NCI-H1105 treated with DMSO at 0.1 percent for 48 hours (cell line): ENCODE data around the gene CDH12.
A peak's percentile ranks its signal among the peaks of the same experiment; 100 is the strongest.
"Not testable (repeated sequence)": the region's sequence is repeated elsewhere in the genome, so short reads cannot be mapped to it uniquely, and the experiment has no call there.

ENCODE experiments used
- DNase-seq: peaks from one replicate; lab custom pipeline; 2025; lab: John Stamatoyannopoulos, UW

Gene CDH12

GRCh38 chr5:22278164-22278563 lies 575.0 kb downstream of the CDH12 start:
- DNase-seq = no peak

DNA sequence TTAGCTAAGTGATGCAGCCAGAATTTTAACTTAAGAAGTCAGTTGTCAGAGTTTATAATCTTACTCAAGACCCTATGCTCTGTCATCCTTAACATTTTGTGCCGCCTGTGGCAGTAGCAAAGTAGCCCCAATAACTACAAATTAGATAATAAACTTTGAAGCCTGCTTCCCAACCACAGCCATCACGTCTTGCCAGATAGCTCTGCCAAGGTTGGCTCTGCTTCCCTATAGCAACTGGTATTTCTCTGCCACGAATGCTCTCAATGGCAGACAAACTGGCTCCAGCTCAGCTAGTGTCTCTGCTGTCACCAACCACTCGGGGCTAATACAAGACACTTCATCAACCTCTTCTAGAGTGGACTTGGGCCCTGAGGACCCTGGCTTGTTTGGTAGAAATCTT lies 576.1 kb downstream of the CDH12 start:
- DNase-seq = no peak

GRCh38 chr5:22265855-22266254 lies 587.3 kb downstream of the CDH12 start:
- not testable (repeated sequence) for DNase-seq

DNA sequence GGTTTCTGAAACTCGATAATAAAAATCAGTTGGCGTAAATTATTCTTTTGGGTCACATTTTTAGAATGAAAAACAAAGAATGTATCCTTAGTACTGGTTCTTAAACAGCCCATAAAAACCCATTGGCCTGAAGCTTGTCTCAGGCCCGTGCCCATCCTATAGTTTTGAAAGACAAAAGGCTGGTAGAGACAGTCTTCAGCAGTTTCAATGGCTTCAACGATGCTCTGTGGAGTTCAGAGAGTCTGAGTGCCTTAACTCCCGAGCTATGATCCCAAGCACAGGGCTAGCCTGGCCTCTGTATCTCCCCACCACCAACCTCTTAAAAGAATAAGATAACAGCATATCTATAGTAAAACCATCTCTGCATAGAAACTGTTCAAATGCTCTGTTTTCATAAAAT lies 595.0 kb downstream of the CDH12 start:
- DNase-seq = no peak

DNA sequence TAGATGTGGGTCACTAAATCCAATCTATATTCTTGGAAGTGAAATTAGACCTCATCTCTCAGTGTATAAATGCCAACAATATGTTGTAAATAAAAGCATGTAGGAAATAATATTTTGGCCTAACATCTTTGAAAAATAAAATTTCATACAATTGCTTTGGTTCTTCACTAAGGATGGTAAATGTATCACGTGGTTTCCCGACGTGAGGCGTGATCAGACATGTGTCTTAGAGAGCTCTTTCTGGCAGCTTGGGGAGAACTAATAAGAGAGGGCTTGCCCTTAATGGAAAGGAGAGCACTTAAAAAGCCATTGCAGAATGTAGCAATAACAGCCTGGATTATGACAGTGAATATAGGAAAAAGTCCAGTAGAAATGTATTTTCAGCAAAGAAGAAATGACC lies 602.6 kb downstream of the CDH12 start:
- peak; percentile 73 for DNase-seq

DNA sequence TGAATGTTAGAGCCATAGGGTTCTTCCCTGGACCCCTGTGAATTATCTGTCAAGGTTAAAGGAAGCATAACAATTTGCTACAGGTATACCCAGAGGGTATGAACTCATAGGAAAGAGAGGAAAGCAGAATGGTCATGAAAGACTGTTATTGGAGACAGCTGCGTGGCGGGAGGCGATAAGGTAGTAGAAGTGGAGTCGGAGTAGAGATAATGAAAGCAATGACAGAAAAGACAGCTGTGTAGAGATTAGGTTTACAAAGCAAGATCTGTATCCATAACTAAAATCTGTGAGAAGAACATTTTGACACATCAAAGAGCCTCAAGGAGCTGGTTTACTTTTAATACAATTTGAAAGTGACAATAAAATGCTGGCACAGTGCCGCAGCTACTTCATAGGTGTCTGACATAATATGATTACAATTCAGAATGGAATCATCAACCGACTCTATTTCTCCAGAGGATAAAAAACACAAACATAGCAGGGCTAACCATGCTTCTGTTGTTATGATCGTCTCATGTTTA lies 603.9 kb downstream of the CDH12 start:
- peak; percentile 19 for DNase-seq

DNA sequence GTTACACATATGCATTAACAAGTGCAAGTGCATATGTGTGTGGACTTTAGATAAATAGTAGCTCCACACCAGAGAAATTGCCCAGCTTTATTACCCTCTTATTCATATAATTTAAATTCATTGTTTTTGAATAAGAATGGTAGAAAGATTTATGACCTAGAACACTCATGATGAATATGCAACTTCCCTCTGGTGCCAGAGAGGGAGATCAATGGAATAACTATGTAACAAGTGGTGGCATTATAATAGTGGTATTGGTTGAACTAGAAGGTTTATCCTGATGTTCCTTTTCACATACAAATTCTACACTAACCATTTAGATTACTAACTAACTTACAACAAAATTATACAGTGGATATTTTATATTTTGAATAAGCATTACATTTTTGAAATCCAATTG lies 607.4 kb downstream of the CDH12 start:
- DNase-seq = no peak

DNA sequence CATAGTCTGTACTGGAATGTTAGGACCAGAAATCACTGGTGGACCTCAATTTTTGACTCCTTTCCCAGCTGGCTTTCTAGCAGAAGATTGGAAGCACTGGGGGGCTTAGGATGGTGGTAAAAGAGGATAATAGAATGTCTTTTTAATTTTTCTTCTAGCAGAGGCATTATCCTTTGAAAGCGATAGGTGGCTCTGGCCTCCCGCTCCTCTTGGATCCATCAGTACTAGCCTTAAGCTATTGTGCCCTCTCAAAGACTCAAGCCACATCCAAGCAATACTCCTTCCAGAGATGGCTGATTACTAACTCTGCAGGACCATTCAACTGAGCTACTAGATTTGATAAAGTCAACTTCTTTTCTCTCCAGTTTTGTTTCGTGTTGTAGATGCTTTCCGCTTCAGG lies 610.6 kb downstream of the CDH12 start:
- DNase-seq = no peak

DNA sequence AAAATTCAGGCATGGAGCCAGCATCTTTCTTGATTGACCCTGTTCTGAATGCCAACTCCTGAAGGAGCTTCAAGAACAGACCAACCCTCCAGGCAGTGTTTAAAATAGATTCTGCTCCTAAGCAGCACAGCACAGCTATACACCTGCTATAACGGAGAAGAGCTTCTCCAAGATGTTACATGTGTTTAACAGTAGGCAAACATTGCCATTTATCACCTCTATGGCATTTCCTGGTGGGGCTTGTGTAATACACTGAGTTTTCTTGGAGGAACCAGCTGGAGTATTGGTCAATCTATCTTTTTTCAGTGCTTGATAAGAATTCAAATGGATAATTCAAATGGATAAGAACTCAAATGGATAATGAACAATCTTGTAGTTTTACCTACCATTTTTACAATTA lies 615.1 kb downstream of the CDH12 start:
- DNase-seq = no peak

GRCh38 chr5:22226423-22226822 lies 626.7 kb downstream of the CDH12 start:
- DNase-seq = no peak

DNA sequence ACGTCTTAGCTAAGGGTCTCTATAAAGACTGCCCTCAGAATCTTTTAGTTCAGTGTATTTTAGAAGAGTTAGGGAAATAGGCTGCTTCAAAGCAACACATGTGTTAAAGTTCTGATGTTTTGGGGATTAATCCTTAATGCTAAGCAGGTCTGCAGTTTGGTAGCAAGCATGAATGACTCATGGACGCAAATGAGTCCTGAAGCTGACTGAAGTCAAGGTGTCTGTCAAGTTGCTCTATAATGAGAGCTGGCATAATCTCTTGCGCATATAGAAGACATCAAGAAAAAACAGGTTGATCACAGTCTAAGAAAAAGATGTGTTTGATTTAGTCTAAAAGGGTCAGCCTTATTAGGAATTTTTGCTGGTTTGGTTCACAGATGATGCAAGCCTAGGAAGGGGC lies 630.1 kb downstream of the CDH12 start:
- DNase-seq = no peak

GRCh38 chr5:22213703-22214495 lies 639.2 kb downstream of the CDH12 start:
- peak; percentile 66 for DNase-seq

DNA sequence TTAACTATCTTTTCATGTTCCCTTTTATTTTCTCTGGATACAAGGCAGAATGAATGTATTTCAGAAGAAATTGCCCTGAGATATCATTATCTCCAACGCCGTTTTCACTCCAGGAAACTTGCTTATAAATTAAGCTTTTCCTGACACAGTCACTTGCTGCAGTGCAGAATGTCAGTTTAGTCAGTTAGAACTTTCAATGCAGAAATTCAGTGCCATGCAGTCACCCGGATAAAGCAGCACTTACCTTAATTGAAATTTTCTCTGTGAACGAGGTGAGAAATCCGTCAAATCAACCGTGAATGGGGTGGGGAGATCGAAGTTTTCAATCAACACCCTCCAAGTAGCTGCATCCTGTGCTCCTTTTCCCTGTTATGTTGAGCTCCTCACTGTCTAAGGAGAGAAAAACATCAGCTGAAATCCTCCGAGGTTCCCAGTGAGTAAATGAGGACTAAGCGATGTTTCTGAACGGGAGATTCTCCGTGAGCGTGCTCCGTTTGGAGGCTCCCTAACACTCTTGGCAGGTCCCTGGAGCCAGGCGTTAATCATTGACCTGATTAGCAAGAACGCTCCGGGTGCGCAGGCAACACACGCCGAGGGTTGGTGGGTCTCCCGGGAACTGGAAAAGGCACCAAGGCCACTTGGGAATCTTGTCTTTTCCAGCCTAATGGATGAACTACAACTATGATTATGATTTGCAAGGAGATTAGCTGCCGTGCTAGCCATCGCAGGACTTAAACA lies 640.7 kb downstream of the CDH12 start:
- DNase-seq = peak; percentile 27

DNA sequence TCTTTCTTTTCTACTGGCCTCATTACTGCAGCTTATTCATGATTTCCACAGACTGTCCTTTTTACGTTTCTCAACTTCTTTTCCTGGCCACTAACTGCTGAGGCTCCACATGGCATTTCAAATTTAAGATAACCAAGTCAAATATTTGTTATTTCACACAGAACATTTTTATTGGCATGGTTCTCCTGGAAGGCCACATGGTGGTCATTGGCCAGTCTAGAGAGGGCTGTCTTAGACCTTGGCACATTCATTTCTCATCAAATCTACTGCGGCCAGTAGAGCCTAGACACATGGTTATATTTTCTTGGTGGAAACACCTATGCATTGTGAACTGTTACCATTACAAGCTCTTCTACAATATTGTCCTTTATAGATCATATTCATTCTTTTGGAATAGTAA lies 644.7 kb downstream of the CDH12 start:
- DNase-seq = not testable (repeated sequence)

GRCh38 chr5:22188651-22189050 lies 664.5 kb downstream of the CDH12 start:
- DNase-seq = peak; percentile 60

- DNase-seq = peak; percentile 47
These were observed 665.4 kb downstream of the CDH12 start for GRCh38 chr5:22187632-22188228.

DNA sequence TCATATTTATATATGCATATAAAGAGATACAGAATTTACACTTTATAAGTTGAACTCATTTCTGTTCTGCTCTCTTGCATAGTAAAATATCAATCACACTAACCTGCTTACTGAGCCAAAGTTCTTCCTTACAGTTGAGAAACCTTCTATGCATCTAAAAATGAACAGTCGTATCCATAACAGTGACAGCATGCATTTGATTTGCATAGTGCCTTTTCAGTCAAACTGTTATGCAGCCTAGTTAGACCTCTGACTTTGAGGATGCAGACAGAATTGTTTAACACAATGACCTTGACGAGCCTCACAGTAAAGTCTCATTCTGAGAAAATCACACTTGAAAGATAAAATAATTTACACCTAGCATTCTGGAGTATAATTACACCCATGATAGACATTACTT lies 683.9 kb downstream of the CDH12 start:
- DNase-seq = not testable (repeated sequence)

- DNase-seq = not testable (repeated sequence)
These were observed 684.4 kb downstream of the CDH12 start for GRCh38 chr5:22168704-22169103.

DNA sequence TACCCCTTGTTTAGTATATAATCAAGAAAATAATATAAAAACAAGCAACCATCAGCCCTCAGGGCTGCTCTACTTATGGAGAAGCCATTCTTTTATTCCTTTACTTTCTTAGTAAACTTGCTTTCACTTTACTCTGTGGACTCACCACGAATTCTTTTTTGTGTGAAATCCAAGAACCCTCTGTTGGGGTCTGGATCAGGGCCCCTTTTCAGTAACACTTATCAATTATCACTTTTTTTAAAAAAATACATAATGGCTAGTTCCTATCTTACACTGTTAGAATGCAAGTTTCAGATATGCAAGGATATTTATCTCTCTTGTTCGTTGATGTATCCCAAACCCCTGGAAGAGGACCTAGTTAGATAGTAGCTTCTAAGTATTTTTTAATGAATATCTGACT lies 687.2 kb downstream of the CDH12 start:
- not testable (repeated sequence) for DNase-seq

DNA sequence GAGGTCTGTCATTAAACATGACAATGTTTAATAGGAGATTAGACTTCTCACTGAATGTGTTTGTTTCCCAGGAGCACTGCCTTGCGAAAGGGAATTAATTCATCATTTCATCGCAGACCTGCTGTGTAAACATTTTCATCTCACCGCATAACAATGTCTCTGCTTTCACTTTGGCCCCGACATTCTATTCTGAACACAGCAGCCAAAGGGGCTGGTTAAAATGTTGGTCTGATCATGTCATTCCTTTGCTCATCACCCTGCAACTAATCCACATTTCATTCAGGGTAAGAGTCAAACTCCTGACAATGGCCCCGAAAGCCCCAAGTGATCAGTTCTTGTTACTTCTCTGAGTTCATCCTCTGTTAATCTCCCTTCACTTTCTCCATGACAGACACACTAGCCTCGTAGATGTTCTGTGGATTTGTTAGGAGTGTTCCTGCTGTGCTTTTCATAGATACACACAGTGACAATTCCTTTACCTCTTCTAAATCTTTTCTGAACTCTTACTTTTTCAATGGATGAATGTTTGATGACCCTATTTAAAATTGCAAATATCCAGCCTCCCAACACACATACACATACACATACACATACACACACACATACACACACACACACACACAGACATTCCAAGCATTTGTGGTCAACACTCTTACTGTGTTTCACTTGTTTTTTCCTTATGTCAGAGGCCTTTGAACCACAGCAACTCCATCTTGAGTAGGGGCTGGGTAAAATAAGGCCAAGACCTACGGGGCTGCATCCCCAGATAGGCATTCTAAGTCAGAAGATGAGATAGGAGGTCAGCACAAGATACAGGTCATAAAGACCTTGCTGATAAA lies 688.0 kb downstream of the CDH12 start:
- not testable (repeated sequence) for DNase-seq

DNA sequence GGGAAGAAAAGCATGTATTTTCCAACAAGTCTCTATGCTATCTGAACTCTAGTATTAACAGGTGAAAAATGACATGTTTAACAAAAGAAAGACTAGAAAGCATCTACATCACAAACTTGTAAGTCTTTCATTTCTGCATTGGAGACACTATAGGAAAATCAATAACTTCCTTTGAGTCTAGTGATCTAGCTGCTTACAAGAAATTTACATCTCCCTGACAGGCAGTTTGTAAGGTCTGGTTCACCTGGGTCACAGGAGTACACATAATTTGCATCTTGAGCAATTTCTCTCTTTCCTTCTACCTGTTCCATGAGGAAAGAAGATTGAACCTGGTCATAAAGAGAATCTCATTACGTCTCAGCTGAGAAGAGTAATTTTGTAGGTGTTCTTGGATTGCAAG lies 696.2 kb downstream of the CDH12 start:
- DNase-seq = not testable (repeated sequence)

DNA sequence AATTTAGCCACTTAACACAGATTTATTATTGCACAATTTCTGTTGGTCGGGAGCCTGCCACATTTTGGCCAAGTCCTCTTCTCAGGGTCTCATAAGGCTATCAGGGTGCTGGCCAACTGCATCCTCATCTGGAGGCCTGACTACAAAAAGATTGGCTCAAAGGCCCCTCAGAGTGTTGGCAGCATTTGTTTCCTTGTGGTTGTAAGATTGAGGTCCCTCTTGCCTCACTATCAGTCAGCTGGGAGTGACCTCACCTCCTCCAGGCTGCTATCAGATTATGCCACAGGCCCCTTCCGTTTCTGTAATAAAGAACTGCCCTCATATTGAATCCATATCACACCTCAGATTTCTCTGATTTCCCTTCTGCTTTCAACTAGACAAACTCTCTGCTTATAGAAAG lies 698.4 kb downstream of the CDH12 start:
- not testable (repeated sequence) for DNase-seq
